ENCODE data around the gene PLXNB1. TPM values are rescaled to one million over a fixed set of nuclear protein-coding genes. Genes with fewer than 3 reads are reported as not detected.
A peak's percentile ranks its signal among the peaks of the same experiment; 100 is the strongest.

PLXNB1 gene
- total and polyA plus RNA-seq, 2 of the 13 experiments (the other 11 are each of a cell fraction or from before 2014, with no cell fraction given) = 86.0 to 143 TPM

DNA sequence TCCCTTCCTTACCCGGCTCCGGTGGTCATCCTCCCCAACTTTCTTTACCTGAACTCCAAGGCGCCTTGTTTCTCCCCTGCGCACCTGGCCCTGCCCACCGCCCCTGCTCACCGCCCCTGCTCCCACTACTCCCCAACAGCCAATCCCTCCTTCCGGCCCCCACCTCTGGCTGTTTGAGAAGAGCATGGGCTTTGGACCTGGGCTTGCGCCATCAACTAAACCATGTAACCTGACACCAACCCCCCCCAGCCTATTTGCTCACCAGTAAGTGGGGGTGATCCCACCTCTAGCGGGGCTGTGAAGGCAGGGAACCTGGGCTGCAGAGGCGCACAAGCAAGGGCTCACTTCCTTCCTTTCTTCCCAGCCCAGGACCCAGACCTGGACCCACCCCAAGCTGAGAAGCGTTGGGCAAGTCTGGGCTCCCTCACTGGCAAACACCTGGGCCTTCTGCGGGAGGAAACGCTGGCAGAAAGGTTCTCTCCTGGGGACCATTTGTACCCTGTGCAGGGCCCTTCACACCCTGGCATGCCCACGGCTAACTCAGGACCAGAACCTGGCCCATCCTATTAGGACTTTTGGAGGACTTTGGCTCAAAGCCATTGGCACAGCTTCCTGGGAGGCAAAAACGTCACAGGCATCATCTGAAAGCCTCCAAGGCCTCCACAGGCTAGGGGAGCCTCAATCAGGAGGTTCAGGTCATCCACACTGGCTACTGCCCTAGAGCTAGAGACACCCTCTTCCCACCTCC lies at the start of gene PLXNB1 (continued):
- TF ChIP-seq, protein P1, sequence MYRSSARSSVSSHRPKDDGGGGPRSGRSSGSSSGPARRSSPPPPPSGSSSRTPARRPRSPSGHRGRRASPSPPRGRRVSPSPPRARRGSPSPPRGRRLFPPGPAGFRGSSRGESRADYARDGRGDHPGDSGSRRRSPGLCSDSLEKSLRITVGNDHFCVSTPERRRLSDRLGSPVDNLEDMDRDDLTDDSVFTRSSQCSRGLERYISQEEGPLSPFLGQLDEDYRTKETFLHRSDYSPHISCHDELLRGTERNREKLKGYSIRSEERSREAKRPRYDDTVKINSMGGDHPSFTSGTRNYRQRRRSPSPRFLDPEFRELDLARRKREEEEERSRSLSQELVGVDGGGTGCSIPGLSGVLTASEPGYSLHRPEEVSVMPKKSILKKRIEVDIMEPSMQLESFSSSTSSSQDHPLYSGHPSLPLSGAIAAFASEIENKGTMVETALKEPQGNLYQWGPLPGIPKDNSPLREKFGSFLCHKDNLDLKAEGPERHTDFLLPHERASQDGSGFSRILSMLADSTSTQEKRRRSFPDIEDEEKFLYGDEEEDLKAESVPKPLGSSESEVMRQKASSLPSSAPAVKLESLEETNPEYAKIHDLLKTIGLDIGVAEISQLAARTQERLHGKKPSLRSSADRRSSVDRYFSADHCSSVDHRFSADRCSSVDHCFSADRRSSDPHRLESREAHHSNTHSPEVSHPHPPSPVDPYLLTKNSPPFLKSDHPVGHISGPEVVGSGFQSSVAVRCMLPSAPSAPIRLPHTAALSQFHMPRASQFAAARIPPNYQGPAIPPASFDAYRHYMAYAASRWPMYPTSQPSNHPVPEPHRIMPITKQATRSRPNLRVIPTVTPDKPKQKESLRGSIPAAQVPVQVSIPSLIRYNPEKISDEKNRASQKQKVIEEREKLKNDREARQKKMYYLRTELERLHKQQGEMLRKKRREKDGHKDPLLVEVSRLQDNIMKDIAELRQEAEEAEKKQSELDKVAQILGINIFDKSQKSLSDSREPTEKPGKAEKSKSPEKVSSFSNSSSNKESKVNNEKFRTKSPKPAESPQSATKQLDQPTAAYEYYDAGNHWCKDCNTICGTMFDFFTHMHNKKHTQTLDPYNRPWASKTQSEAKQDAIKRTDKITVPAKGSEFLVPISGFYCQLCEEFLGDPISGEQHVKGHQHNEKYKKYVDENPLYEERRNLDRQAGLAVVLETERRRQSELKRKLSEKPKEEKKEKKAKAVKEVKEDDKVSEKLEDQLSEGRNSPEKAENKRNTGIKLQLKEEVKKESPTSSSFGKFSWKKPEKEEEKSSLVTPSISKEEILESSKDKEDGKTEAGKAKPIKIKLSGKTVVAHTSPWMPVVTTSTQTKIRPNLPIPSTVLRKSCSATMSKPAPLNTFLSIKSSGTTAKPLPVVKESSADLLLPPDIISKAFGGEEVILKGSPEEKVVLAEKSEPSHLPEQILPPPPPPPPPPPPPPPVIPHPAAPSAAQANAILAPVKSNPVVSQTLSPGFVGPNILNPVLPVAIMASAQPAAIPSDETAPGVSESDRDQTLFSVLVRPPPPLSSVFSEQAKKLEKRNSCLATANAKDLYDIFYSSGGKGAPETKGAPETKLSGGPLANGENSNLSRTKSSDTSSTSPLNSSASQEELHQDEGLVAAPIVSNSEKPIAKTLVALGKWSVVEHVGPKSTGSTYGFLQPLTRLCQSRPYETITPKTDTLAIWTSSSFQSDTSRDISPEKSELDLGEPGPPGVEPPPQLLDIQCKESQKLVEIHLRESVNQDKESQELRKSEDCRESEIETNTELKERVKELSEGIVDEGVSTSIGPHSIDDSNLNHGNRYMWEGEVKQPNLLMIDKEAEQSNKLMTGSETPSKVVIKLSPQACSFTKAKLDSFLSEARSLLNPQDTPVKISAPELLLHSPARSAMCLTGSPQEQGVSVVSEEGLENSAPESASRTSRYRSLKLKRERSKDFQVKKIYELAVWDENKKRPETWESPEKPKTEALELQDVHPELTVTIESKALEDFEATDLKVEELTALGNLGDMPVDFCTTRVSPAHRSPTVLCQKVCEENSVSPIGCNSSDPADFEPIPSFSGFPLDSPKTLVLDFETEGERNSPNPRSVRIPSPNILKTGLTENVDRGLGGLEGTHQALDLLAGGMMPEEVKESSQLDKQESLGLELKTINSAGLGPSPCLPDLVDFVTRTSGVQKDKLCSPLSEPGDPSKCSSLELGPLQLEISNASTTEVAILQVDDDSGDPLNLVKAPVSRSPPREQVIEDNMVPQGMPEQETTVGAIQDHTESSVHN (CRISPR knock-in tag; IDR thresholded peaks at IDR 0.05) = peak; percentile 94; the same call in 1 of the 2 replicates
- TF ChIP-seq TBL1XR1 (IDR thresholded peaks at IDR 0.05; ENCODE audit: borderline replicate concordance, low read length, partially characterized antibody) = peak; percentile 80
- TF ChIP-seq GATA4 (IDR thresholded peaks at IDR 0.05; ENCODE audit: borderline replicate concordance, low read depth) = peak; percentile 38; the same call in 1 of the 2 replicates
- TF ChIP-seq KLF9 (CRISPR knock-in tag; IDR thresholded peaks at IDR 0.05; ENCODE audit: low read depth) = 0 out of 2 replicates have a peak, but pooled peaks have one; percentile 11
- peak; percentile 96 for TF ChIP-seq CEBPG (CRISPR knock-in tag; IDR thresholded peaks at IDR 0.05)
- TF ChIP-seq, protein P2, sequence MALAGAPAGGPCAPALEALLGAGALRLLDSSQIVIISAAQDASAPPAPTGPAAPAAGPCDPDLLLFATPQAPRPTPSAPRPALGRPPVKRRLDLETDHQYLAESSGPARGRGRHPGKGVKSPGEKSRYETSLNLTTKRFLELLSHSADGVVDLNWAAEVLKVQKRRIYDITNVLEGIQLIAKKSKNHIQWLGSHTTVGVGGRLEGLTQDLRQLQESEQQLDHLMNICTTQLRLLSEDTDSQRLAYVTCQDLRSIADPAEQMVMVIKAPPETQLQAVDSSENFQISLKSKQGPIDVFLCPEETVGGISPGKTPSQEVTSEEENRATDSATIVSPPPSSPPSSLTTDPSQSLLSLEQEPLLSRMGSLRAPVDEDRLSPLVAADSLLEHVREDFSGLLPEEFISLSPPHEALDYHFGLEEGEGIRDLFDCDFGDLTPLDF (CRISPR knock-in tag; IDR thresholded peaks at IDR 0.05) = no peak
- TF ChIP-seq ZNF460 (CRISPR knock-in tag; IDR thresholded peaks at IDR 0.05; ENCODE audit: borderline replicate concordance) = peak; percentile 44; the same call in 1 of the 2 replicates
- no peak for TF ChIP-seq ZNF530 (CRISPR knock-in tag; IDR thresholded peaks at IDR 0.05; ENCODE audit: low read depth)
- peak; percentile 21; the same call in 1 of the 2 replicates for TF ChIP-seq ZNF652 (CRISPR knock-in tag; IDR thresholded peaks at IDR 0.05; ENCODE audit: borderline replicate concordance, low read depth)
- peak; percentile 59 for TF ChIP-seq ZNF407 (CRISPR knock-in tag; IDR thresholded peaks at IDR 0.05; ENCODE audit: not compliant biosample characterization)
- TF ChIP-seq ZNF75D (CRISPR knock-in tag; IDR thresholded peaks at IDR 0.05; ENCODE audit: borderline replicate concordance) = no peak

All from HepG2 (cell line).